Ishikawa (cell line): ENCODE data around the gene CASD1.
A peak's percentile ranks its signal among the peaks of the same experiment; 100 is the strongest.

Experiments used
- CEBPB ChIP-seq: IDR thresholded peaks from 2 replicates; pipeline ENCODE4 v1.6.1; 2012
- CREB1 ChIP-seq: IDR thresholded peaks from 2 replicates; pipeline ENCODE4 v1.6.1; 2012; ENCODE audit warnings: low read depth
- EGR1 ChIP-seq: IDR thresholded peaks from 2 replicates; pipeline ENCODE4 v1.6.1; 2012
- EP300 ChIP-seq: IDR thresholded peaks from 2 replicates; pipeline ENCODE4 v1.6.1; 2012; ENCODE audit warnings: borderline replicate concordance
- FOXM1 ChIP-seq: IDR thresholded peaks from 2 replicates; pipeline ENCODE4 v1.6.1; 2012; ENCODE audit warnings: low read depth, borderline replicate concordance
- NFIC ChIP-seq: IDR thresholded peaks from 2 replicates; pipeline ENCODE4 v1.6.1; 2012
- RAD21 ChIP-seq: IDR thresholded peaks from 2 replicates; pipeline ENCODE4 v1.6.1; 2012; ENCODE audit warnings: low read depth
- TAF1 ChIP-seq: IDR thresholded peaks from 2 replicates; pipeline ENCODE4 v1.6.1; 2012; ENCODE audit warnings: low read depth, mild to moderate bottlenecking
- TCF12 ChIP-seq: IDR thresholded peaks from 2 replicates; pipeline ENCODE4 v1.6.1; 2012; ENCODE audit warnings: low read depth
- TEAD4 ChIP-seq: IDR thresholded peaks from 2 replicates; pipeline ENCODE4 v1.6.1; 2012
- YY1 ChIP-seq: IDR thresholded peaks from 2 replicates; pipeline ENCODE4 v1.6.1; 2012; ENCODE audit warnings: low read depth
- ZBTB7A ChIP-seq: IDR thresholded peaks from 2 replicates; pipeline ENCODE4 v1.6.1; 2012; ENCODE audit warnings: low read depth
- TF ChIP-seq, protein P1 (sequence below): IDR thresholded peaks from 2 replicates; pipeline ENCODE4 v1.6.1; 2012; ENCODE audit warnings: low read depth, mild to moderate bottlenecking
- TF ChIP-seq, protein P2 (sequence below): IDR thresholded peaks from 2 replicates; pipeline ENCODE4 v1.6.1; 2012
- TF ChIP-seq, protein P3 (sequence below): IDR thresholded peaks from 2 replicates; pipeline ENCODE4 v1.6.1; 2012

The CASD1 gene

DNA sequence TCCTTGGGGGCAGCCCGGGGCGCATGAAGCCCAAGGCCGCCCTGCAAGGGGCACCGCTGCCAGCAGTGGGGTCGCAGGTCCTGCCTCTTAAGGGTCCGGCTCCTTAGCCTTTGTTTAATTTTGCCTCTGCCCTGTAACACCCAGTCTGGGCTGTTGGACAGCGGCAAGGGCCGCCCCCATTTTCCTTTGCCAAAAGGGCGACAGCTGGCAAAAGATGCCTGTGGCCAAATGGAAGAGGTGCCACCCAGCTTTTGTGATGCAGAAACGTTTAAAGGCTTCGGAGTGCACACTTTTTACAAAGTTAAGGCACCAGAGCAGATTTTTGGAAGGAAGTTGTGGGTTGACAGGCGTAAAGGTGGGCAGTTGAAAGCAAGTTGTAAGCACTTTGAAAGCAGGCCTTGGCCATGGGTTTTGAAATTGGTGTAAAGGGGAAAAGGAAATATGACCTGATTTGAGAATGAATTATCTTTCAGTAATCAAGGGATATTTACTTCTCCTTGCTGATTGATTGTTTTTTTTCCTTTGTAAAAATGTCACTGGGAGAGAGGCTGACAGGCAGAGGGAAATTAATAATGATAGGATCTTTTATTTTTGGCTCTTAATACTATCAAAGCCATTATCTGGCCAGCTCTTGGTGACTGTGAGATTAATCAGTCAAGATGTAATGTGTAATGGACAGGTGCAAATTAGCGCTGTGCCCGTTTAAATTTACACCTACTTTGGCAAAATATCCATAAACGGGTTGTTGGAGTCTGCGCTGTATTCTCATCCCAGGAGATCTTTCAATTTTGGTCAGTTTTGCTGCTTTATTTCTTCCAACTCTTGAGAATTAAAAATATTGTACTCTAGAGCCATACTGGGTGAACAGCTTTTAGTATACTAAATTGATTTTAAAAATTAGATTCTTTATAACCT, 1.2 kb downstream of the CASD1 start:
- TF ChIP-seq CREB1, result no peak
- TF ChIP-seq, protein P1, sequence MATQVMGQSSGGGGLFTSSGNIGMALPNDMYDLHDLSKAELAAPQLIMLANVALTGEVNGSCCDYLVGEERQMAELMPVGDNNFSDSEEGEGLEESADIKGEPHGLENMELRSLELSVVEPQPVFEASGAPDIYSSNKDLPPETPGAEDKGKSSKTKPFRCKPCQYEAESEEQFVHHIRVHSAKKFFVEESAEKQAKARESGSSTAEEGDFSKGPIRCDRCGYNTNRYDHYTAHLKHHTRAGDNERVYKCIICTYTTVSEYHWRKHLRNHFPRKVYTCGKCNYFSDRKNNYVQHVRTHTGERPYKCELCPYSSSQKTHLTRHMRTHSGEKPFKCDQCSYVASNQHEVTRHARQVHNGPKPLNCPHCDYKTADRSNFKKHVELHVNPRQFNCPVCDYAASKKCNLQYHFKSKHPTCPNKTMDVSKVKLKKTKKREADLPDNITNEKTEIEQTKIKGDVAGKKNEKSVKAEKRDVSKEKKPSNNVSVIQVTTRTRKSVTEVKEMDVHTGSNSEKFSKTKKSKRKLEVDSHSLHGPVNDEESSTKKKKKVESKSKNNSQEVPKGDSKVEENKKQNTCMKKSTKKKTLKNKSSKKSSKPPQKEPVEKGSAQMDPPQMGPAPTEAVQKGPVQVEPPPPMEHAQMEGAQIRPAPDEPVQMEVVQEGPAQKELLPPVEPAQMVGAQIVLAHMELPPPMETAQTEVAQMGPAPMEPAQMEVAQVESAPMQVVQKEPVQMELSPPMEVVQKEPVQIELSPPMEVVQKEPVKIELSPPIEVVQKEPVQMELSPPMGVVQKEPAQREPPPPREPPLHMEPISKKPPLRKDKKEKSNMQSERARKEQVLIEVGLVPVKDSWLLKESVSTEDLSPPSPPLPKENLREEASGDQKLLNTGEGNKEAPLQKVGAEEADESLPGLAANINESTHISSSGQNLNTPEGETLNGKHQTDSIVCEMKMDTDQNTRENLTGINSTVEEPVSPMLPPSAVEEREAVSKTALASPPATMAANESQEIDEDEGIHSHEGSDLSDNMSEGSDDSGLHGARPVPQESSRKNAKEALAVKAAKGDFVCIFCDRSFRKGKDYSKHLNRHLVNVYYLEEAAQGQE, result peak; percentile 79
- TF ChIP-seq NFIC, result peak; percentile 36; the same call in 1 of the 2 replicates
- TF ChIP-seq TCF12, result no peak
- TF ChIP-seq, protein P2, sequence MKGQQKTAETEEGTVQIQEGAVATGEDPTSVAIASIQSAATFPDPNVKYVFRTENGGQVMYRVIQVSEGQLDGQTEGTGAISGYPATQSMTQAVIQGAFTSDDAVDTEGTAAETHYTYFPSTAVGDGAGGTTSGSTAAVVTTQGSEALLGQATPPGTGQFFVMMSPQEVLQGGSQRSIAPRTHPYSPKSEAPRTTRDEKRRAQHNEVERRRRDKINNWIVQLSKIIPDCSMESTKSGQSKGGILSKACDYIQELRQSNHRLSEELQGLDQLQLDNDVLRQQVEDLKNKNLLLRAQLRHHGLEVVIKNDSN, result no peak
- TF ChIP-seq YY1, result 0 out of 2 replicates have a peak, but pooled peaks have one; percentile 16

DNA sequence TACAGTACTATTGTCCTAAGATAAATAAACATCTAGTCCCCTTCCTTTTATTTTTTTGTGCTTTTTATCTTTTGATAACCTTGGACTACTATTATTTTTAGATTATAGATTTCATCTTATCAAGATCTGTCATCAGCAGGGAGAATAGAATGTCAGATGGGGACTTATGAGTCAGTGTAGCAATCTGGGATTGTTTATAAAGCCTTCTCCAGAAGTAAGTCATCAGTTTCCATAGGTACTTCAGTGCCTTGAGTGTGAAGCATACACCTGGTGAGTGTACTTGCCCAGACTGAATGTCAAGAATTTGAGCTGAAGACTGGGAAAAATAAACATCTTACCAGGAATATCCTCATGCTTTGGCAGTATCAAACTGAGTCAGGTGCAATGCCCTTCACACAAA, 2.1 kb downstream of the CASD1 start:
- TF ChIP-seq TEAD4, result no peak
- TF ChIP-seq EGR1, result no peak
- TF ChIP-seq ZBTB7A, result no peak
- TF ChIP-seq, protein P3, sequence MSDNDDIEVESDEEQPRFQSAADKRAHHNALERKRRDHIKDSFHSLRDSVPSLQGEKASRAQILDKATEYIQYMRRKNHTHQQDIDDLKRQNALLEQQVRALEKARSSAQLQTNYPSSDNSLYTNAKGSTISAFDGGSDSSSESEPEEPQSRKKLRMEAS, result no peak
- no peak for TF ChIP-seq CREB1
- no peak for TF ChIP-seq TAF1
- TF ChIP-seq, protein P2, result no peak
- TF ChIP-seq EP300, result no peak
- no peak for TF ChIP-seq TCF12
- TF ChIP-seq NFIC, result no peak
- TF ChIP-seq YY1, result no peak
- TF ChIP-seq RAD21, result no peak

DNA sequence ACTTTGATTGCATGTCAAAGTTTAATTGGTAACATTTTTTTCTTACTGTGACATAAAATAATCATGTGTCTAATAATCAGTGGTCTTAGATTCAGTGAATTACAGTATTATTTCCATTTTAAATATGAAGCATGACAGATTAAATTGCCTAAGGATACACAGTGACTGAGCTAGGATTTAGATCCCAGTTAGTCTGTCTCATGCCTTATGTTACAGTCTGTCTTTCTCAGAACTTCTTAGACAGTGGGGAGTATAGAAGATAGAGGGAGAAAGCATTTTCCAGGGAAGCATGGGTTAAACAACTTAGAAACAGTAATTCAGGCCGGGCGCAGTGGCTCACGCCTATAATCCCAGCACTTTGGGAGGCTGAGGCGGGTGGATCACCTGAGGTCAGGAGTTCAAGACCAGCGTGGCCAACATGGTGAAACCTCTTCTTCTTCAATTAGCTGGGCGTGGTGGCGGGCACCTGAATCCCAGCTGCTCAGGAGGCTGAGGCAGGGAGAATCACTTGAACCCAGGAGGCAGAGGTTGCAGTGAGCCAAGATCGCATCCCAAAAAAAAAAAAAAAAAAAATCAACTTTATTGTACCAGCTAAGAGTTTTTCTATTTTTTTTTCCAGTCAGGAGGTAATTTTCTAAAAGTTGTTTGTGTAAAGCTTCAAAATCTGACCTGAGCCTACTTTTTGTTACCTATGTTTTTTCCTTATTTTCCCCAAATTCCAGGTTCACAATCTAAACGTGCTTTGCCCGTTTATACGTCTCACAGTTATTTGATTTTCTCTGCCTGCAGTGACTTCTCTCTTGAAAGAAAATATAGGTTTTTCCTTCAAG, 3.3 kb downstream of the CASD1 start:
- TF ChIP-seq, protein P3, result no peak
- TF ChIP-seq CEBPB, result no peak

DNA sequence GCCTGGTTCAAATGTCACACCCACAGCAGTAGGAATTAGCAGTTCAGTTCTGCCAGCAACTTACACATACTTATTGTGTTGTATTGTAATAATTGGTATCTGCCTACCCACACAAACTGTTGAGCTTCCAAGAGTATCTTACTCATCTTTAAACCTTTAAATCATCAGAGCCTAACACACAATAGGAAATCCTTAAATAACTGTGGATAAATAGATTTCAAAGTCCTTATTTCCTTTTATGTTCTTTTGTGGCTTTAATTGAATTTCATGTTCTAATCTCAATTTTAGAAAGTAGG, 3.9 kb downstream of the CASD1 start:
- TF ChIP-seq, protein P3, result no peak
- TF ChIP-seq CREB1, result no peak
- TF ChIP-seq, protein P2, result no peak
- no peak for TF ChIP-seq NFIC
- TF ChIP-seq RAD21, result no peak
- no peak for TF ChIP-seq YY1
- TF ChIP-seq, protein P1, result no peak
- no peak for TF ChIP-seq TEAD4
- no peak for TF ChIP-seq CEBPB
- no peak for TF ChIP-seq TCF12
- TF ChIP-seq TAF1, result no peak
- TF ChIP-seq EP300, result no peak
- no peak for TF ChIP-seq ZBTB7A
- no peak for TF ChIP-seq FOXM1
- no peak for TF ChIP-seq EGR1
